Naive thymus-derived CD8-positive, alpha-beta T cell (primary cell): Measurements from ENCODE around the gene LDHAL6B. TPM values are rescaled to one million over a fixed set of nuclear protein-coding genes. Genes with fewer than 3 reads are reported as not detected.

Experiments used
- ATAC-seq, 2 donors: fragments of 150-1000 bp; cut with Tn5 transposase in 1 of 2; sonication (Bioruptor Pico), chemical (Tn5 transposase) in 1 of 2; 1 replicate in 1 of 2; 2 replicates in 1 of 2; pipeline ENCODE4 v1.10.0; 2021; ENCODE audit warnings: mild to moderate bottlenecking in 2 of 2, moderate library complexity in 2 of 2
- POLR2A ChIA-PET: fragments of 350-600 bp; sonication (Branson Sonifier 250); formaldehyde crosslinking; loops from one replicate; lab custom pipeline; 2021; ENCODE audit warnings: antibody characterized with exemption; lab: Charles Lee
- DNase-seq, 10 donors: peaks; one replicate each; pipeline versions ENCODE4 v3.0.0 to v3.0.0-alpha.2; 2020 to 2022
- H3K27ac Mint-ChIP-seq, 10 donors: one replicate each; pipeline ENCODE4 v1.8.0; 2020 to 2022; ENCODE audit warnings: mild to moderate bottlenecking in 10 of 10, mixed read lengths in 10 of 10, moderate library complexity in 4 of 10, inconsistent platforms in 1 of 10
- H3K27me3 Mint-ChIP-seq, 5 donors: one replicate each; pipeline ENCODE4 v1.8.0; 2021 to 2022; ENCODE audit warnings: mixed read lengths in 5 of 5
- H3K36me3 Mint-ChIP-seq, 3 donors: one replicate each; pipeline ENCODE4 v1.8.0; 2020 to 2022; ENCODE audit warnings: mixed read lengths in 3 of 3, mild to moderate bottlenecking in 2 of 3, inconsistent platforms in 1 of 3
- H3K4me1 Mint-ChIP-seq, 4 donors: one replicate each; pipeline ENCODE4 v1.8.0; 2021 to 2022; ENCODE audit warnings: mixed read lengths in 4 of 4
- H3K4me3 Mint-ChIP-seq, 10 donors: one replicate each; pipeline ENCODE4 v1.8.0; 2020 to 2022; ENCODE audit warnings: mild to moderate bottlenecking in 10 of 10, mixed read lengths in 10 of 10, moderate library complexity in 6 of 10, inconsistent platforms in 1 of 10
- H3K9me3 Mint-ChIP-seq, 9 donors: one replicate each; pipeline ENCODE4 v1.8.0; 2020 to 2022; ENCODE audit warnings: mixed read lengths in 9 of 9, mild to moderate bottlenecking in 3 of 9, inconsistent platforms in 1 of 9, moderate library complexity in 1 of 9
- polyA plus RNA-seq, 3 donors: library from polyadenylated mRNA; unstranded; fragments of 300-500 nt; fragmentation: Illumina TruSeq; gene quantifications; one replicate each; pipeline ENCODE4 v1.2.3, GENCODE V29; 2021
- total RNA-seq, 8 experiments: library from RNA in 2 of 8; stranded (reverse) in 2 of 8; gene quantifications; one replicate each; pipeline ENCODE4 v1.2.3 and lab custom pipeline; 2021 to 2026

LDHAL6B gene
- total and polyA plus RNA-seq, 5 experiments from 2014 or later = not detected

GRCh38 chr15:59229453-59229852 lies 22.8 kb downstream of the LDHAL6B start:
- ATAC-seq = no peak
- POLR2A ChIA-PET = no interaction called here
- Mint-ChIP-seq H3K4me1 (peaks cover 2 to 10% (median 4%) of the 10 kb centered on the region in 4 donors), H3K36me3 (no peaks in the 10 kb centered on the region), H3K9me3 (no peaks in the 10 kb centered on the region), H3K4me3 (no peak overlapping the region), H3K27ac (no peak overlapping the region), H3K27me3 (peaks cover 2 to 21% (median 10%) of the 10 kb centered on the region in 5 donors)
- DNase-seq = no peak

- H3K36me3 Mint-ChIP-seq = peaks cover 0 to 3% (median 0%) of the 10 kb centered on the region in 3 donors
- no peak for ATAC-seq
- peaks cover 3 to 10% (median 5%) of the 10 kb centered on the region in 4 donors for H3K4me1 Mint-ChIP-seq
- H3K4me3 Mint-ChIP-seq = no peak overlapping the region
- peaks cover 4 to 12% (median 4%) of the 10 kb centered on the region in 5 donors for H3K27me3 Mint-ChIP-seq
- H3K9me3 Mint-ChIP-seq = no peaks in the 10 kb centered on the region
- H3K27ac Mint-ChIP-seq = no peak overlapping the region
- no peak for DNase-seq
- POLR2A ChIA-PET = no interaction called here
Measured at GRCh38 chr15:59230531-59231055, 23.9 kb downstream of the LDHAL6B start.

GRCh38 chr15:59232476-59232875 lies 25.8 kb downstream of the LDHAL6B start:
- no peak overlapping the region for H3K27ac Mint-ChIP-seq
- peaks cover 0 to 16% (median 2%) of the 10 kb centered on the region in 4 donors for H3K4me1 Mint-ChIP-seq
- ATAC-seq (no peak), DNase-seq (no peak)
- H3K9me3 Mint-ChIP-seq = no peaks in the 10 kb centered on the region
- H3K27me3 Mint-ChIP-seq = peaks cover 0 to 5% (median 1%) of the 10 kb centered on the region in 5 donors
- POLR2A ChIA-PET = no interaction called here
- H3K4me3 Mint-ChIP-seq = no peak overlapping the region
- peaks cover 0 to 3% (median 0%) of the 10 kb centered on the region in 3 donors for H3K36me3 Mint-ChIP-seq

- Mint-ChIP-seq H3K36me3 (peaks cover 0 to 3% (median 0%) of the 10 kb centered on the region in 3 donors), H3K27me3 (peaks cover 0 to 5% (median 1%) of the 10 kb centered on the region in 5 donors), H3K27ac (no peak overlapping the region), H3K4me3 (no peak overlapping the region), H3K9me3 (no peaks in the 10 kb centered on the region), H3K4me1 (peaks cover 0 to 24% (median 1%) of the 10 kb centered on the region in 4 donors)
- POLR2A ChIA-PET = interaction anchor here (0.7 kb wide), 1 partner anchor 292 kb away, joined by 3 read pairs; no protein-coding TSS in a partner anchor
- ATAC-seq = no peak
- no peak for DNase-seq
Measured at GRCh38 chr15:59236394-59236793, 29.8 kb downstream of the LDHAL6B start.

- Mint-ChIP-seq H3K36me3 (peaks cover 0 to 3% (median 0%) of the 10 kb centered on the region in 3 donors), H3K27me3 (peaks cover 0 to 5% (median 1%) of the 10 kb centered on the region in 5 donors), H3K4me1 (peaks cover 0 to 24% (median 1%) of the 10 kb centered on the region in 4 donors), H3K4me3 (no peak overlapping the region), H3K27ac (no peak overlapping the region), H3K9me3 (no peaks in the 10 kb centered on the region)
- ATAC-seq = no peak
- POLR2A ChIA-PET = no interaction called here
- no peak for DNase-seq
Measured at GRCh38 chr15:59237119-59237855, 30.6 kb downstream of the LDHAL6B start.

- H3K27ac Mint-ChIP-seq = no peak overlapping the region
Measured at GRCh38 chr15:59237924-59238331, 31.3 kb downstream of the LDHAL6B start.

GRCh38 chr15:59240036-59240435 lies 33.4 kb downstream of the LDHAL6B start:
- no peak overlapping the region for H3K27ac Mint-ChIP-seq
- ATAC-seq = no peak
- POLR2A ChIA-PET = no interaction called here
- DNase-seq = no peak
- H3K4me3 Mint-ChIP-seq = no peak overlapping the region
- no peaks in the 10 kb centered on the region for H3K9me3 Mint-ChIP-seq
- H3K27me3 Mint-ChIP-seq = peaks cover 0 to 5% (median 0%) of the 10 kb centered on the region in 5 donors
- H3K4me1 Mint-ChIP-seq = peaks cover 0 to 22% (median 1%) of the 10 kb centered on the region in 4 donors
- peaks cover 0 to 2% (median 0%) of the 10 kb centered on the region in 3 donors for H3K36me3 Mint-ChIP-seq

More at GRCh38 chr15:59237924-59238331, 31.3 kb downstream of the LDHAL6B start:
- POLR2A ChIA-PET = no interaction called here
- Mint-ChIP-seq H3K4me3 (no peak overlapping the region), H3K4me1 (peaks cover 0 to 24% (median 1%) of the 10 kb centered on the region in 4 donors), H3K9me3 (no peaks in the 10 kb centered on the region), H3K36me3 (peaks cover 0 to 3% (median 0%) of the 10 kb centered on the region in 3 donors), H3K27me3 (peaks cover 0 to 5% (median 1%) of the 10 kb centered on the region in 5 donors)
- ATAC-seq (no peak), DNase-seq (no peak)

GRCh38 chr15:59242649-59243048 lies 36.0 kb downstream of the LDHAL6B start:
- H3K27me3 Mint-ChIP-seq = no peaks in the 10 kb centered on the region
- no peaks in the 10 kb centered on the region for H3K9me3 Mint-ChIP-seq
- POLR2A ChIA-PET = no interaction called here
- peaks cover 0 to 11% (median 0%) of the 10 kb centered on the region in 4 donors for H3K4me1 Mint-ChIP-seq
- ATAC-seq (no peak), DNase-seq (no peak)
- no peak overlapping the region for H3K27ac Mint-ChIP-seq
- no peak overlapping the region for H3K4me3 Mint-ChIP-seq
- no peaks in the 10 kb centered on the region for H3K36me3 Mint-ChIP-seq

- ATAC-seq (no peak), DNase-seq (no peak)
- Mint-ChIP-seq H3K9me3 (no peaks in the 10 kb centered on the region), H3K4me1 (peaks cover 0 to 6% (median 0%) of the 10 kb centered on the region in 4 donors), H3K4me3 (no peak overlapping the region), H3K36me3 (no peaks in the 10 kb centered on the region), H3K27me3 (no peaks in the 10 kb centered on the region), H3K27ac (no peak overlapping the region)
- POLR2A ChIA-PET = no interaction called here
Measured at GRCh38 chr15:59243622-59244021, 37.0 kb downstream of the LDHAL6B start.

GRCh38 chr15:59244337-59244736 lies 37.7 kb downstream of the LDHAL6B start:
- POLR2A ChIA-PET = no interaction called here
- Mint-ChIP-seq H3K27ac (no peak overlapping the region), H3K9me3 (no peaks in the 10 kb centered on the region), H3K27me3 (no peaks in the 10 kb centered on the region), H3K4me1 (peaks cover 0 to 10% (median 0%) of the 10 kb centered on the region in 4 donors), H3K36me3 (no peaks in the 10 kb centered on the region), H3K4me3 (no peak overlapping the region)
- no peak for DNase-seq
- no peak for ATAC-seq

GRCh38 chr15:59245559-59245958 lies 38.9 kb downstream of the LDHAL6B start:
- Mint-ChIP-seq H3K27me3 (no peaks in the 10 kb centered on the region), H3K27ac (no peak overlapping the region), H3K4me1 (peaks cover 0 to 16% (median 0%) of the 10 kb centered on the region in 4 donors), H3K9me3 (no peaks in the 10 kb centered on the region), H3K36me3 (no peaks in the 10 kb centered on the region), H3K4me3 (no peak overlapping the region)
- POLR2A ChIA-PET = interaction anchor here (0.5 kb wide), 1 partner anchor 20 kb away, joined by 3 read pairs; no protein-coding TSS in a partner anchor
- ATAC-seq (no peak), DNase-seq (no peak)

GRCh38 chr15:59247364-59247763 lies 40.7 kb downstream of the LDHAL6B start:
- H3K4me1 Mint-ChIP-seq = peaks cover 0 to 26% (median 0%) of the 10 kb centered on the region in 4 donors
- no peaks in the 10 kb centered on the region for H3K27me3 Mint-ChIP-seq
- no peaks in the 10 kb centered on the region for H3K9me3 Mint-ChIP-seq
- H3K4me3 Mint-ChIP-seq = no peak overlapping the region
- DNase-seq (peak; percentile 27 to 73 (median 54)), ATAC-seq (peak; percentile 70 to 79)
- POLR2A ChIA-PET = interaction anchor here (0.8 kb wide), 1 partner anchor 109 kb away, joined by 9 read pairs; no protein-coding TSS in a partner anchor
- H3K27ac Mint-ChIP-seq = no peak overlapping the region
- H3K36me3 Mint-ChIP-seq = no peaks in the 10 kb centered on the region

- H3K27me3 Mint-ChIP-seq = peaks cover 0 to 2% (median 0%) of the 10 kb centered on the region in 5 donors
- no peak overlapping the region for H3K4me3 Mint-ChIP-seq
- H3K9me3 Mint-ChIP-seq = no peaks in the 10 kb centered on the region
- POLR2A ChIA-PET = no interaction called here
- no peak overlapping the region for H3K27ac Mint-ChIP-seq
- H3K36me3 Mint-ChIP-seq = no peaks in the 10 kb centered on the region
- DNase-seq = peak in 1 of 10 donors; percentile 40
- ATAC-seq = no peak
- H3K4me1 Mint-ChIP-seq = peaks cover 0 to 29% (median 0%) of the 10 kb centered on the region in 4 donors
Measured at GRCh38 chr15:59249816-59250215, 43.2 kb downstream of the LDHAL6B start.
